GM12865 (cell line): ENCODE results near the gene DNAH17.

Source experiments
- DNase-seq: peaks from one replicate; pipeline ENCODE4 v3.0.0; 2010; ENCODE audit warnings: low read depth
- H3K4me3 ChIP-seq: 2 replicates; pipeline ENCODE4 v1.5.1; 2011; ENCODE audit warnings: mild to moderate bottlenecking, low read depth, low read length, control low read depth
- TF ChIP-seq, protein P1 (sequence below): IDR thresholded peaks from 2 replicates; pipeline ENCODE4 v1.5.1; 2011; ENCODE audit warnings: low read length, control low read depth, low read depth, inconsistent platforms; ENCODE audit not compliant: insufficient read depth; ENCODE audit errors: missing control alignments

Gene DNAH17

DNA sequence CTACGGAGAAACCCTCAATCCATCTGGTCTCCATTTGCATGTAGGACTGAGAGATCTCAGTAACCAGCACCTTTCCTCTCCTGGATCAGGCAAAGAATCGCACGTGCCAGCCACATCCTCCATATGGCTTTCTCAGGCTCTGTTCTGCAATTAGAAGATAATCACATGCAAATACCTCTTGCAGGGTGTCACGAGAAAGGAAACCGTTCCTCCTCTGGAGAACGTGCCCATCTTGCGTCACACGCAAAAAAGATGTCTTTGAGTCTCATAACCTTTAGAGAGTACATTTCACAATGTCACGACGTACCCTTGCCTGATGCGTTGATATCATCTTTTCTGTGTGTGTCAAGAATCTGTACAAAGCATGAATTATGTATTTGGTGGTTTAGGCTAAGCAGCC, 36.2 kb upstream of the DNAH17 start:
- no peak for DNase-seq
- TF ChIP-seq, protein P1, sequence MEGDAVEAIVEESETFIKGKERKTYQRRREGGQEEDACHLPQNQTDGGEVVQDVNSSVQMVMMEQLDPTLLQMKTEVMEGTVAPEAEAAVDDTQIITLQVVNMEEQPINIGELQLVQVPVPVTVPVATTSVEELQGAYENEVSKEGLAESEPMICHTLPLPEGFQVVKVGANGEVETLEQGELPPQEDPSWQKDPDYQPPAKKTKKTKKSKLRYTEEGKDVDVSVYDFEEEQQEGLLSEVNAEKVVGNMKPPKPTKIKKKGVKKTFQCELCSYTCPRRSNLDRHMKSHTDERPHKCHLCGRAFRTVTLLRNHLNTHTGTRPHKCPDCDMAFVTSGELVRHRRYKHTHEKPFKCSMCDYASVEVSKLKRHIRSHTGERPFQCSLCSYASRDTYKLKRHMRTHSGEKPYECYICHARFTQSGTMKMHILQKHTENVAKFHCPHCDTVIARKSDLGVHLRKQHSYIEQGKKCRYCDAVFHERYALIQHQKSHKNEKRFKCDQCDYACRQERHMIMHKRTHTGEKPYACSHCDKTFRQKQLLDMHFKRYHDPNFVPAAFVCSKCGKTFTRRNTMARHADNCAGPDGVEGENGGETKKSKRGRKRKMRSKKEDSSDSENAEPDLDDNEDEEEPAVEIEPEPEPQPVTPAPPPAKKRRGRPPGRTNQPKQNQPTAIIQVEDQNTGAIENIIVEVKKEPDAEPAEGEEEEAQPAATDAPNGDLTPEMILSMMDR: no peak
- no peak overlapping the region for H3K4me3 ChIP-seq

DNA sequence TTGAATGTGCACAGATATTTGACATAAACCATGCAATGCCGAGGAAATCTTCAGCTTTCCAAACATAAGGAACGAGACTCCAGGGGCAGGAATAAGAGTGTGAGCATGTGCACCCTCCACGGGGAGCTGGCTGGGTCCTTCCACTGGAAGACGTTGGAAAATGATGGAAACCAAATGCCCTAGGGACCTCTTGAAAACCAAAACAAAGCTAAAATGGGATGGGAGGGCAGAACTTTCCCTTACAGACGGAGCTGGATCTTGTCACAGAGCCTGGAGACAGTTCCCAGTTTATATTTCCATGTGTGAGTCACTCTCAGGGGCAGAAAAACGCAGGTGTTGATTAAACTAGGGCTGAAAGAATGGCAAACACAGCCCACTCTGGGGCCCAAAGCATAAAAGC, 34.4 kb upstream of the DNAH17 start:
- H3K4me3 ChIP-seq: no peak overlapping the region
- TF ChIP-seq, protein P1: no peak
- no peak for DNase-seq

DNA sequence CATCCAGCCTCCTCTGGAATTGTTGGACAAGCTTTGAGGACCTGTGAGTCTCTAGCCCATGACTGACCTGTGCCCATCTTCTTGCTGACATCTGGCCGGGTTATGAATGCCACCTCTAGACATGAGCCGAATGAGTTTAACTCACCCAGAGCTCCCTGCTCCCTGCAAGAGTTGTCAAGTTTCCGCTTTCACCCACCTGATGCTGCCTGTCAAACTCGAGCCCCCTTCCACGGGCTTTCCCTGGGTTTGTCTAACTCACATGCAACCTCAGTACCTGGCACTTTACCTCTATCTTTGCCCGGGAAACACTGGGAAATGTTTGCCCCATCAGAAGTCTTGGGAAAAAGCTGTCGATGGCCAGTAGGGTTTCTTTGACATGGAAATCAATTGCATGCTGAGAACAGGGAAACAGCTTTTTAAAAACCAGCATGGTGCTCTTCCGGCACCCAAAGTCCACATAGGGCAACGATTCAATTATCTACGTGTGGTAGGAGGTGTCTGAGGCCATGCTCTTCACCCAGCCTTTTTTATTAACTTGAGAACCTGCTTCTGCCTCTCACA, 33.8 kb upstream of the DNAH17 start:
- DNase-seq: no peak
- no peak overlapping the region for H3K4me3 ChIP-seq
- TF ChIP-seq, protein P1: no peak

DNA sequence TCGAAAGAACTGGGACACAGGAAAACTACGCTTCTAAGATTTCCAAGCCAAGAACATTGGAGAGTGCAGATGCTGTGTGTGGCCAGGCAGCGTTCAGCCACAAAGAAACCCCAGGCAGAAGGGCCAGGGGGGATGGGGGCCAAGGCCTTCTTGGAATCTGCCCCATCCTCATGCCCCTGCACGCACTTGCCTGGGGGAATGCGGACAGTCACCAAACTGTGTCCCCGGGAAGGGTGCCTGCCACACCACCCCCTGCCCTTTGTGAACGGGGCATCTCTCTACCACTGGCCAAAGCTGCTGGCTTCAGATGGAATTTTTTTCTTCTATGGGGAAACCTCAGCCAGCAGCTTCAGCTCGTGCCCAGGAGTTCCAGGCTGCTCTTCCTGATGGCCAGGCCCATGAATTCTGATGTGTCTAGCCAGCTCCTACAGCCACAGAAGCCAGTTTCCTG, 32.0 kb upstream of the DNAH17 start:
- TF ChIP-seq, protein P1: no peak
- H3K4me3 ChIP-seq: no peak overlapping the region

DNA sequence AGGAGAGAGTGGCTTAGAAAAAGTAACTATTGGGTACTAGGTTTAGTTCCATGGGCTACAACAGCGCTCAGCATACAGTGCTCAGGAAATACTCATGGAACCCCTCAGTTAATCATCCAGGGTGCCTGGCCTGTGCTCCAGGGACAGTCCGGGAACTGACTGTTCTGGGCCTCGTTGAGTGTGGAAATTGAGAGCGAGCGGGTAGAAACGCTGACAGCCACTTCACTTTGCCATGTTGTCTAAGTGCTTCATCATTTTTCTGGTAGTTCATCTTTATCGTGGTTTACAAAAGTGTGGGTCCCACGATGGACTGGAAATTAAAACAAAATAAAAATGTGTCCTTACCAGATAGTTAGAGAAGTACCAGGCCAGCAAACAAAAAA, 31.6 kb upstream of the DNAH17 start:
- H3K4me3 ChIP-seq: no peak overlapping the region
- TF ChIP-seq, protein P1: no peak
- no peak for DNase-seq

More for the DNA sequence above, 32.0 kb upstream of the DNAH17 start:
- DNase-seq: no peak

DNA sequence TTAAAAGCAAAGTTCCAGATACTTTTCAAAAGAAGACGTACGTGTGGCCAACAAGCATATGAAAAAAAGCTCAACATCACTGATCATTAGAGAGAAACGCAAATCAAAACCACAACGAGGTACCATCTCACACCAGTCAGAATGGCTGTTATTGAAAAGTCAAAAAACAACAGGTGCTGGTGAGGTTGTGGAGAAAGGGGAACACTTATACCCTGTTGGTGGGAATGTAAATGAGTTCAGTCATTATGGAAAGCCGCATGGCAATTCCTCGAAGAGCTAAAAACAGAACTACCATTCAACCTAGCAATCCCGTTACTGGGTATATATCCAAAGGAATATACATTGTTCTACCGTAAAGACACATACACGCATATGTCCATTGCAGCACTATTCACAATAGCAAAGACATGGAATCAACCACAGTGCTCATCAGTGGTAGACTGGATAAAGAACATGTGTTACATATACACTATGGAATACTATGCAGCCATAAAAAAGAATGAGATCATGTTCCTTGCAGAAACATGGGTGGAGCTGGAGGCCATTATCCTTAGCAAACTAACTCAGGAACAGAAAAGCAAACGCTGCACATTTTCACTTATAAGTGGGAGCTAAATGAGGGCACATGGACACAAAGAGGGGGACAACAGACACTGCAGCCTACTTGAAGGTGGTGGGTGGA, 31.1 kb upstream of the DNAH17 start:
- H3K4me3 ChIP-seq: no peak overlapping the region
- no peak for DNase-seq
- TF ChIP-seq, protein P1: no peak

DNA sequence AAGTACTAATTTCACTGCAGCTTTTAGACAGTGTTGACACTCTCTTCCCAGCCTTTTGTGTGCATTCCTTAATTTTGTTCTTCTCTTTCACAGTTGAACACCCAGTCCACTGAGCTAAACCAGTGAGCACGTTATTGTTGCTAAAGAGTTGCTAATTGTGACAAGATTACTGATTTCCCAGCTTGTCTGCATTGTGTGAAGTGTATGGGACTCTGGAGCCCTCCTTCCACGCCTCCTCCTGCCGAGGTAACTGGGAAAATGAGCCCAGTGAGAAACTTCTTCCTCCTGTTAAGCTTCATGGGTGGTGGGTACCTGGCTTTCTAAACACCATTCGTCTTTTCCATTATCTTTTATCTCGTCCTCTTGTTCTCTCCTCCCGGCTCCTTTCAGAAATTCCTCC, 29.8 kb upstream of the DNAH17 start:
- H3K4me3 ChIP-seq: no peak overlapping the region
- TF ChIP-seq, protein P1: no peak
- no peak for DNase-seq
